ENCODE measurements around the gene TSNAXIP1. TPM values are rescaled to one million over a fixed set of nuclear protein-coding genes. Genes with fewer than 3 reads are reported as not detected.

Gene TSNAXIP1
- total RNA-seq, 1 donor from 2014 or later = 1.8 TPM

GRCh38 chr16:67846320-67847063 lies 39.8 kb downstream of the TSNAXIP1 start, which contains the start of gene NUTF2:
NUTF2 (plus strand) TSS chr16:67846933; CDS start chr16:67865131, 18,198 bp downstream.
- peak within 1 kb of the TSS; percentile 93 for H3K27ac Mint-ChIP-seq (ENCODE audit: unreplicated experiment)
- no peaks in the 10 kb centered on the region for H3K9me3 Mint-ChIP-seq (ENCODE audit: low read depth)
- DNase-seq (ENCODE audit: low spot score) = peak; percentile 97
- peak within 1 kb of the TSS; percentile 88 for H3K4me3 Mint-ChIP-seq (ENCODE audit: unreplicated experiment)
- no peaks in the 10 kb centered on the region for H3K27me3 Mint-ChIP-seq (ENCODE audit: low read depth)
- H3K4me1 Mint-ChIP-seq (ENCODE audit: low read depth) = peaks cover 57% of the 10 kb centered on the region
- no peaks in the 10 kb centered on the region for H3K36me3 Mint-ChIP-seq (ENCODE audit: low read depth)
- no peak for TF ChIP-seq CTCF (IDR thresholded peaks at IDR 0.05)

GRCh38 chr16:67847064-67847861 lies 40.6 kb downstream of the TSNAXIP1 start, which contains the start of gene CENPT:
CENPT (minus strand) TSS chr16:67847693; CDS start chr16:67833859, 13,834 bp downstream.
- DNase-seq (ENCODE audit: low spot score) = no peak
- Mint-ChIP-seq H3K4me3 (ENCODE audit: unreplicated experiment) (peak within 1 kb of the TSS; percentile 88), H3K4me1 (ENCODE audit: low read depth) (peaks cover 55% of the 10 kb centered on the region), H3K9me3 (ENCODE audit: low read depth) (no peaks in the 10 kb centered on the region), H3K27me3 (ENCODE audit: low read depth) (no peaks in the 10 kb centered on the region), H3K36me3 (ENCODE audit: low read depth) (no peaks in the 10 kb centered on the region), H3K27ac (ENCODE audit: unreplicated experiment) (peak within 1 kb of the TSS; percentile 93)
- peak; percentile 11 for TF ChIP-seq CTCF (IDR thresholded peaks at IDR 0.05)

GRCh38 chr16:67848118-67848517 lies 41.4 kb downstream of the TSNAXIP1 start:
- TF ChIP-seq CTCF (IDR thresholded peaks at IDR 0.05) = no peak
- DNase-seq (ENCODE audit: low spot score) = no peak
- peak overlapping the region; percentile 93 for H3K27ac Mint-ChIP-seq (ENCODE audit: unreplicated experiment)
- H3K27me3 Mint-ChIP-seq (ENCODE audit: low read depth) = no peaks in the 10 kb centered on the region
- peaks cover 52% of the 10 kb centered on the region for H3K4me1 Mint-ChIP-seq (ENCODE audit: low read depth)
- peak overlapping the region; percentile 88 for H3K4me3 Mint-ChIP-seq (ENCODE audit: unreplicated experiment)
- H3K9me3 Mint-ChIP-seq (ENCODE audit: low read depth) = no peaks in the 10 kb centered on the region
- H3K36me3 Mint-ChIP-seq (ENCODE audit: low read depth) = no peaks in the 10 kb centered on the region

- H3K36me3 Mint-ChIP-seq (ENCODE audit: low read depth) = no peaks in the 10 kb centered on the region
These were observed 47.0 kb downstream of the TSNAXIP1 start for GRCh38 chr16:67853670-67854069.

More at GRCh38 chr16:67853670-67854069, 47.0 kb downstream of the TSNAXIP1 start:
- DNase-seq (ENCODE audit: low spot score) = no peak
- no peaks in the 10 kb centered on the region for H3K9me3 Mint-ChIP-seq (ENCODE audit: low read depth)
- no peak for TF ChIP-seq CTCF (IDR thresholded peaks at IDR 0.05)
- no peak overlapping the region for H3K4me3 Mint-ChIP-seq (ENCODE audit: unreplicated experiment)
- no peak overlapping the region for H3K27ac Mint-ChIP-seq (ENCODE audit: unreplicated experiment)
- no peaks in the 10 kb centered on the region for H3K27me3 Mint-ChIP-seq (ENCODE audit: low read depth)
- H3K4me1 Mint-ChIP-seq (ENCODE audit: low read depth) = peaks cover 48% of the 10 kb centered on the region
